Endometrium (tissue), 2 donors: ENCODE measurements around the gene OXER1.

ENCODE experiments used
- FAIRE-seq: peaks from 2 replicates; lab custom pipeline; 2012; peaks lifted over from hg19 to GRCh38; lab: Jason Lieb, UNC
- donor health status: control.
- donor health status: control.

The OXER1 gene

GRCh38 chr2:42764096-42764495, at the start of gene OXER1:
TSS of gene OXER1 (minus strand) at chr2:42764135. CDS start at chr2:42764062, 73 bp downstream.
- no peak for FAIRE-seq

GRCh38 chr2:42812899-42813479, 49.1 kb upstream of the OXER1 start:
- no peak for FAIRE-seq

GRCh38 chr2:42810971-42811811, 47.3 kb upstream of the OXER1 start:
- FAIRE-seq, result no peak

GRCh38 chr2:42810121-42810970, 46.4 kb upstream of the OXER1 start:
- no peak for FAIRE-seq

- FAIRE-seq, result no peak
Measured at GRCh38 chr2:42809819-42810120, 45.8 kb upstream of the OXER1 start.

GRCh38 chr2:42809131-42809818, 45.3 kb upstream of the OXER1 start:
- FAIRE-seq, result peak; percentile 63

- no peak for FAIRE-seq
Measured at GRCh38 chr2:42808301-42808700, 44.4 kb upstream of the OXER1 start.

- FAIRE-seq, result no peak
Measured at GRCh38 chr2:42806786-42807185, 42.9 kb upstream of the OXER1 start.

GRCh38 chr2:42804891-42805290, 41.0 kb upstream of the OXER1 start:
- FAIRE-seq, result no peak

- FAIRE-seq, result no peak
Measured at GRCh38 chr2:42804338-42804737, 40.4 kb upstream of the OXER1 start.

GRCh38 chr2:42802150-42802549, 38.2 kb upstream of the OXER1 start:
- no peak for FAIRE-seq

GRCh38 chr2:42801381-42801780, 37.4 kb upstream of the OXER1 start:
- FAIRE-seq, result no peak

- no peak for FAIRE-seq
Measured at GRCh38 chr2:42800981-42801380, 37.0 kb upstream of the OXER1 start.

GRCh38 chr2:42800461-42800962, 36.6 kb upstream of the OXER1 start:
- no peak for FAIRE-seq

- FAIRE-seq, result no peak
Measured at GRCh38 chr2:42799881-42800280, 35.9 kb upstream of the OXER1 start.

GRCh38 chr2:42797281-42797680, 33.3 kb upstream of the OXER1 start:
- FAIRE-seq, result no peak

GRCh38 chr2:42796427-42797248, 32.7 kb upstream of the OXER1 start:
- FAIRE-seq, result no peak

- FAIRE-seq, result no peak
Measured at GRCh38 chr2:42795841-42796301, 31.9 kb upstream of the OXER1 start.

- FAIRE-seq, result no peak
Measured at GRCh38 chr2:42795275-42795674, 31.3 kb upstream of the OXER1 start.

GRCh38 chr2:42794271-42795046, 30.5 kb upstream of the OXER1 start:
- no peak for FAIRE-seq
